GM12878 (cell line): ENCODE results near the gene IL27RA. TPM values are rescaled to one million over a fixed set of nuclear protein-coding genes. Genes with fewer than 3 reads are reported as not detected.
A peak's percentile ranks its signal among the peaks of the same experiment; 100 is the strongest.

ENCODE experiments used
- ATF2 ChIP-seq: IDR thresholded peaks from 2 replicates; pipeline ENCODE4 v1.6.1; 2012; ENCODE audit warnings: low read length, inconsistent platforms
- BHLHE40 ChIP-seq, 2 experiments: fragments of 450-650 bp in 1 of 2; IDR thresholded peaks; 2 replicates each; pipeline ENCODE4 v1.6.1; 2011 to 2017; ENCODE audit warnings: low read depth in 2 of 2, borderline replicate concordance in 1 of 2, improper control_type of control experiment in 1 of 2, low read length in 1 of 2, mild to moderate bottlenecking in 1 of 2
- BMI1 ChIP-seq: fragments of 450-650 bp; IDR thresholded peaks from 2 replicates; pipeline ENCODE4 v1.6.1; 2016; ENCODE audit warnings: mild to moderate bottlenecking, moderate library complexity, borderline replicate concordance
- CBFB ChIP-seq: IDR thresholded peaks from 2 replicates; pipeline ENCODE4 v1.6.1; 2016; ENCODE audit warnings: antibody characterized with exemption, low read depth
- CREM ChIP-seq: IDR thresholded peaks from 2 replicates; pipeline ENCODE4 v1.6.1; 2014; ENCODE audit warnings: antibody characterized with exemption, low read depth
- HCFC1 ChIP-seq: fragments of 150-350 bp; IDR thresholded peaks from 2 replicates; pipeline ENCODE4 v1.6.1; 2014; ENCODE audit warnings: low read length
- HSF1 ChIP-seq: fragments of 150-350 bp; IDR thresholded peaks from 2 replicates; pipeline ENCODE4 v1.6.1; 2014; ENCODE audit warnings: mild to moderate bottlenecking, low read depth, low read length
- JUND ChIP-seq: IDR thresholded peaks from 2 replicates; pipeline ENCODE4 v1.6.1; 2012; ENCODE audit warnings: low read depth, mild to moderate bottlenecking, low read length, improper control_type of control experiment, moderate library complexity
- MLLT1 ChIP-seq: fragments of 450-650 bp; IDR thresholded peaks from 2 replicates; pipeline ENCODE4 v1.6.1; 2016; ENCODE audit warnings: mild to moderate bottlenecking
- MYC ChIP-seq: IDR thresholded peaks from 2 replicates; pipeline ENCODE4 v1.6.1; 2011; ENCODE audit warnings: mild to moderate bottlenecking, low read length, moderate library complexity, inconsistent platforms; ENCODE audit not compliant: insufficient read depth, insufficient replicate concordance, insufficient read length, severe bottlenecking
- NBN ChIP-seq: fragments of 450-650 bp; IDR thresholded peaks from 2 replicates; pipeline ENCODE4 v1.6.1; 2016
- NFXL1 ChIP-seq: fragments of 450-650 bp; IDR thresholded peaks from 2 replicates; pipeline ENCODE4 v1.6.1; 2017; ENCODE audit warnings: antibody characterized with exemption, mild to moderate bottlenecking, borderline replicate concordance
- NFYB ChIP-seq: IDR thresholded peaks from 2 replicates; pipeline ENCODE4 v1.6.1; 2011; ENCODE audit warnings: low read depth, mild to moderate bottlenecking, low read length, improper control_type of control experiment, moderate library complexity; ENCODE audit not compliant: insufficient read depth
- NR2C1 ChIP-seq: fragments of 450-650 bp; IDR thresholded peaks from 2 replicates; pipeline ENCODE4 v1.6.1; 2017; ENCODE audit warnings: antibody characterized with exemption, mild to moderate bottlenecking, moderate library complexity
- PBX3 ChIP-seq: IDR thresholded peaks from 2 replicates; pipeline ENCODE4 v1.6.1; 2011; ENCODE audit warnings: mild to moderate bottlenecking, low read depth, low read length, moderate library complexity; ENCODE audit not compliant: insufficient replicate concordance
- PKNOX1 ChIP-seq: fragments of 450-650 bp; IDR thresholded peaks from 2 replicates; pipeline ENCODE4 v1.6.1; 2016; ENCODE audit warnings: mild to moderate bottlenecking
- POLR2AphosphoS5 ChIP-seq: IDR thresholded peaks from 2 replicates; pipeline ENCODE4 v1.6.1; 2011; ENCODE audit warnings: mild to moderate bottlenecking, low read length, inconsistent platforms
- RAD51 ChIP-seq: fragments of 450-650 bp; IDR thresholded peaks from 2 replicates; pipeline ENCODE4 v1.6.1; 2016; ENCODE audit warnings: moderate library complexity, mild to moderate bottlenecking, inconsistent platforms
- RFX5 ChIP-seq: IDR thresholded peaks from 2 replicates; pipeline ENCODE4 v1.6.1; 2011; ENCODE audit warnings: low read depth, low read length, improper control_type of control experiment
- SMARCA5 ChIP-seq: fragments of 450-650 bp; IDR thresholded peaks from 2 replicates; pipeline ENCODE4 v1.6.1; 2017; ENCODE audit warnings: mild to moderate bottlenecking
- SRF ChIP-seq, 2 experiments: IDR thresholded peaks; 2 replicates each; pipeline ENCODE4 v1.6.1; 2011; ENCODE audit warnings: low read depth in 2 of 2, low read length in 2 of 2, mild to moderate bottlenecking in 1 of 2, moderate library complexity in 1 of 2
- STAT3 ChIP-seq: IDR thresholded peaks from 2 replicates; pipeline ENCODE4 v1.6.1; 2011; ENCODE audit warnings: low read depth, low read length, improper control_type of control experiment
- TBL1XR1 ChIP-seq: IDR thresholded peaks from 2 replicates; pipeline ENCODE4 v1.6.1; 2012; ENCODE audit warnings: low read depth, low read length, improper control_type of control experiment
- ZNF207 ChIP-seq: fragments of 450-650 bp; IDR thresholded peaks from 2 replicates; pipeline ENCODE4 v1.6.1; 2014; ENCODE audit warnings: antibody characterized with exemption, mild to moderate bottlenecking, borderline replicate concordance
- ZNF217 ChIP-seq: fragments of 450-650 bp; IDR thresholded peaks from 2 replicates; pipeline ENCODE4 v1.6.1; 2017; ENCODE audit warnings: antibody characterized with exemption, mild to moderate bottlenecking
- polyA plus RNA-seq, 11 experiments: library from polyadenylated mRNA; depleted of rRNA in 4 of 11; unstranded in 6 of 11; stranded (reverse) in 5 of 11; fragments of >200 nt; fragmentation: Nextera tagmentation in 4 of 11; fragmentation: Illumina TruSeq in 1 of 11; extraction: Ambion mirVana in 4 of 11; extraction: Trizol in 1 of 11; gene quantifications; 1 replicate in 1 of 11; 2 replicates in 10 of 11; pipeline versions ENCODE4 v1.2.1 to v1.2.3, GENCODE V29; 2011 to 2016; ENCODE audit warnings: inconsistent platforms in 2 of 11, missing spikeins in 2 of 11, low read depth in 1 of 11
- total RNA-seq, 4 experiments: library from RNA; depleted of rRNA in 3 of 4; stranded (reverse); fragments of >200 nt in 3 of 4; fragmentation: Illumina TruSeq in 1 of 4; extraction: Trizol in 1 of 4; gene quantifications; 2 replicates each; pipeline versions ENCODE4 v1.2.1 to v1.2.3, GENCODE V29; 2013 to 2021

The IL27RA gene
- total and polyA plus RNA-seq, 10 of the 15 experiments (the other 5 are each of a cell fraction or from before 2014, with no cell fraction given) = 8.4 to 63.5 (median 41.2) TPM

GRCh38 chr19:14005349-14006084 lies 26.0 kb upstream of the IL27RA start (continued):
- peak; percentile 26 for TF ChIP-seq NBN
- no peak for TF ChIP-seq ZNF207
- TF ChIP-seq MYC = no peak
- no peak for TF ChIP-seq CREM
- TF ChIP-seq TBL1XR1 = no peak
- TF ChIP-seq NFXL1 = no peak
- no peak for TF ChIP-seq PBX3
- 0 out of 4 replicates have a peak, but pooled peaks of 1 of the 2 experiments have one; percentile 23 for TF ChIP-seq BHLHE40 (IDR thresholded peaks at IDR 0.05; ENCODE audit: borderline replicate concordance in 1 of 2, low read depth in 2 of 2, low read length in 1 of 2)
- 0 out of 2 replicates have a peak, but pooled peaks have one; percentile 22 for TF ChIP-seq HCFC1
- no peak for TF ChIP-seq STAT3
- peak; percentile 54; the same call in 1 of the 2 replicates for TF ChIP-seq POLR2AphosphoS5
- TF ChIP-seq CBFB = no peak; the same call in 1 of the 2 replicates
- TF ChIP-seq RAD51 = no peak
- peak; percentile 43; the same call in 1 of the 2 replicates for TF ChIP-seq PKNOX1
- TF ChIP-seq MLLT1 = no peak
- peak; percentile 66; the same call in 1 of the 2 replicates for TF ChIP-seq NFYB
- no peak for TF ChIP-seq NR2C1
- peak; percentile 93 for TF ChIP-seq SMARCA5
- TF ChIP-seq SRF (IDR thresholded peaks at IDR 0.05; ENCODE audit: low read depth in 2 of 2, low read length in 2 of 2) = no peak
- no peak for TF ChIP-seq ATF2
- TF ChIP-seq BMI1 = no peak
- TF ChIP-seq RFX5 = no peak
- no peak for TF ChIP-seq JUND
- TF ChIP-seq HSF1 = no peak
- TF ChIP-seq ZNF217 = peak; percentile 97
